ENCODE data around the gene ANKRD27.
"Not testable (repeated sequence)": the region's sequence is repeated elsewhere in the genome, so short reads cannot be mapped to it uniquely, and the experiment has no call there.

- not testable (repeated sequence) for TF ChIP-seq CTCF (IDR thresholded peaks at IDR 0.05); POLR2AphosphoS5 (IDR thresholded peaks at IDR 0.05; ENCODE audit: insufficient read depth in 1 of 2, low read depth in 1 of 2); POLR2A (IDR thresholded peaks at IDR 0.05)
These were observed 29.0 kb upstream of the ANKRD27 start for GRCh38 chr19:32704006-32704405.
